Activated CD8-positive, alpha-beta memory T cell treated with anti-CD3 and anti-CD28 coated beads for 4 hours (primary cell): ENCODE results near the gene KLHL35.

Experiments
- DNase-seq, 2 donors: peaks; one replicate each; pipeline ENCODE4 v3.0.0-alpha.2; 2020; ENCODE audit warnings: low read depth in 2 of 2

Gene KLHL35

GRCh38 chr11:75442161-75442885 is 9.3 kb upstream of the KLHL35 start:
- DNase-seq = no peak

- no peak for DNase-seq
Observed at GRCh38 chr11:75441804-75442132, 8.8 kb upstream of the KLHL35 start.

- DNase-seq = no peak
Observed at GRCh38 chr11:75440960-75441803, 8.2 kb upstream of the KLHL35 start.

- no peak for DNase-seq
Observed at GRCh38 chr11:75439495-75440120, 6.6 kb upstream of the KLHL35 start.

GRCh38 chr11:75439026-75439425 is 6.0 kb upstream of the KLHL35 start:
- DNase-seq = no peak

- DNase-seq = no peak
Observed at GRCh38 chr11:75437966-75438659, 5.1 kb upstream of the KLHL35 start.

- DNase-seq = no peak
Observed at GRCh38 chr11:75436806-75437205, 3.8 kb upstream of the KLHL35 start.

GRCh38 chr11:75435571-75435925 is 2.5 kb upstream of the KLHL35 start:
- DNase-seq = no peak

- DNase-seq = no peak
Observed at GRCh38 chr11:75434886-75435570, 2.0 kb upstream of the KLHL35 start.

GRCh38 chr11:75434051-75434450 is 1.0 kb upstream of the KLHL35 start:
- DNase-seq = no peak

- no peak for DNase-seq
Observed at GRCh38 chr11:75433443-75433842, 440 bp upstream of the KLHL35 start.

GRCh38 chr11:75431533-75432525 is 1.2 kb downstream of the KLHL35 start:
- no peak for DNase-seq

GRCh38 chr11:75430714-75431532 is 2.1 kb downstream of the KLHL35 start:
- DNase-seq = no peak

- peak; percentile 16 to 18 for DNase-seq
Observed at GRCh38 chr11:75429902-75430713, 2.9 kb downstream of the KLHL35 start.

GRCh38 chr11:75429641-75429901 is 3.4 kb downstream of the KLHL35 start:
- no peak for DNase-seq

GRCh38 chr11:75428989-75429640 is 3.9 kb downstream of the KLHL35 start:
- DNase-seq = no peak

- peak; percentile 12 to 59 for DNase-seq
Observed at GRCh38 chr11:75428281-75428724, 4.7 kb downstream of the KLHL35 start.

- DNase-seq = no peak
Observed at GRCh38 chr11:75427181-75427580, 5.8 kb downstream of the KLHL35 start.
